Measurements from ENCODE around the gene NEU1.

DNA sequence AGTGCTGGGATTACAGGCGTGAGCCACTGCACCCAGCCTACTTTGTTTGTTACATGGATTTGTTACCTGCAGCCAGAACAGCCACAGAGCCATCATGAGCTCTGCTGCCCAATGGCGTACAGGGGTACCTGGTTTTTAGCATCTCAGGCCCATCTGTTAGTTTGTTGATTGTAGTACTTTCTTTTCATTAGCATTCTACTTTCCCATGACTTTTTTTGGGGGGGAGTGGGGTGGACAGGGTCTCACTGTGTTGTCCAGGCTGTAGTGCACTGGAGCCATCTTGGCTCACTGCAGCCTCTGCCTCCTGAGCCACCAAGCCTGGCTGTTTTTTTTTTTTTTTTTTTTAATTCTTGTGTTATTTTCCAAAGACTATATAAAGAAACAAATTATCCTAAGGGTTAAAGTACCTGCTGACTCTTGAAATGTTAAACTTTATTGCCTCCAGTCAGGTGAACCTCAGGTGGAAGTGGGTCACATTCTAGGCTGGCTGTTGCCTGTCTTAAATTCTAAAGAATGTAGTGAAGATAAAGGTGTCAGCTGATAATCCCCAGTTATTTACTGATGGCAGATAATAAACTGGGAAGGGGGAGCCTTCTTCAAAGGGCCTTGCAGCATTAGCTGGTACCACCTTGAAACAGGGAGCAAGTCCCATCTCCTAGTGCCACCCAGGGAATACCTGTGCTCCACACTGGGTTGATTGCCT, 15.2 kb downstream of the NEU1 start:
- no peak for TF ChIP-seq BCL11A (IDR thresholded peaks at IDR 0.05; ENCODE audit: low read depth in 2 of 2, low read length in 2 of 2)
- no peak for TF ChIP-seq SIN3A (conservative IDR thresholded peaks at IDR 0.05 in 1 of 2, IDR thresholded peaks at IDR 0.05 in 1 of 2; ENCODE audit: low read depth in 1 of 2, low read length in 2 of 2)
- no peak for TF ChIP-seq POLR2A (IDR thresholded peaks at IDR 0.05; ENCODE audit: control extremely low read depth in 1 of 2, low read depth in 2 of 2, low read length in 2 of 2)
- no peak for TF ChIP-seq EP300 (IDR thresholded peaks at IDR 0.05; ENCODE audit: borderline replicate concordance in 1 of 2, low read depth in 2 of 2, low read length in 2 of 2)
- no peak for TF ChIP-seq SP1 (IDR thresholded peaks at IDR 0.05; ENCODE audit: low read depth, low read length)
- TF ChIP-seq, protein P1, sequence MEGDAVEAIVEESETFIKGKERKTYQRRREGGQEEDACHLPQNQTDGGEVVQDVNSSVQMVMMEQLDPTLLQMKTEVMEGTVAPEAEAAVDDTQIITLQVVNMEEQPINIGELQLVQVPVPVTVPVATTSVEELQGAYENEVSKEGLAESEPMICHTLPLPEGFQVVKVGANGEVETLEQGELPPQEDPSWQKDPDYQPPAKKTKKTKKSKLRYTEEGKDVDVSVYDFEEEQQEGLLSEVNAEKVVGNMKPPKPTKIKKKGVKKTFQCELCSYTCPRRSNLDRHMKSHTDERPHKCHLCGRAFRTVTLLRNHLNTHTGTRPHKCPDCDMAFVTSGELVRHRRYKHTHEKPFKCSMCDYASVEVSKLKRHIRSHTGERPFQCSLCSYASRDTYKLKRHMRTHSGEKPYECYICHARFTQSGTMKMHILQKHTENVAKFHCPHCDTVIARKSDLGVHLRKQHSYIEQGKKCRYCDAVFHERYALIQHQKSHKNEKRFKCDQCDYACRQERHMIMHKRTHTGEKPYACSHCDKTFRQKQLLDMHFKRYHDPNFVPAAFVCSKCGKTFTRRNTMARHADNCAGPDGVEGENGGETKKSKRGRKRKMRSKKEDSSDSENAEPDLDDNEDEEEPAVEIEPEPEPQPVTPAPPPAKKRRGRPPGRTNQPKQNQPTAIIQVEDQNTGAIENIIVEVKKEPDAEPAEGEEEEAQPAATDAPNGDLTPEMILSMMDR (IDR thresholded peaks at IDR 0.05; ENCODE audit: control extremely low read depth in 1 of 3, insufficient read depth in 1 of 3, low read depth in 1 of 3, low read length in 3 of 3): no peak
- TF ChIP-seq BACH1 (IDR thresholded peaks at IDR 0.05; ENCODE audit: low read length): no peak
- no peak for TF ChIP-seq MAFK (IDR thresholded peaks at IDR 0.05; ENCODE audit: low read depth, low read length)
- TF ChIP-seq, protein P2, sequence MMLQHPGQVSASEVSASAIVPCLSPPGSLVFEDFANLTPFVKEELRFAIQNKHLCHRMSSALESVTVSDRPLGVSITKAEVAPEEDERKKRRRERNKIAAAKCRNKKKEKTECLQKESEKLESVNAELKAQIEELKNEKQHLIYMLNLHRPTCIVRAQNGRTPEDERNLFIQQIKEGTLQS (IDR thresholded peaks at IDR 0.05; ENCODE audit: insufficient read depth, low read depth, low read length): no peak
- no peak for TF ChIP-seq CEBPB (IDR thresholded peaks at IDR 0.05; ENCODE audit: low read depth, low read length)
- no peak for TF ChIP-seq SUZ12 (IDR thresholded peaks at IDR 0.05; ENCODE audit: low read length)
